Ovary (tissue), 9 donors: ENCODE results near the gene IL1RAP. TPM values are rescaled to one million over a fixed set of nuclear protein-coding genes. Genes with fewer than 3 reads are reported as not detected.

ENCODE experiments used
- DNase-seq, 5 donors: peaks; one replicate each; pipeline ENCODE4 v3.0.0-alpha.2; 2019 to 2020
- H3K27ac ChIP-seq, 2 donors: fragments of 200-600 bp; one replicate each; pipeline versions ENCODE4 v1.5.1 to v1.8.0; 2019 to 2022
- H3K27me3 ChIP-seq: fragments of 200-600 bp; one replicate; pipeline ENCODE4 v1.8.0; 2022
- H3K36me3 ChIP-seq: fragments of 200-600 bp; sonication (generic); one replicate; pipeline ENCODE4 v1.5.1; 2019
- H3K4me1 ChIP-seq: one replicate; pipeline ENCODE4 v1.8.1; 2013; ENCODE audit warnings: mild to moderate bottlenecking, moderate library complexity; ENCODE audit not compliant: insufficient read depth
- H3K4me3 ChIP-seq: fragments of 200-600 bp; sonication (generic); one replicate; pipeline ENCODE4 v1.5.1; 2017
- H3K9me3 ChIP-seq, 2 donors: fragments of 200-600 bp in 1 of 2; sonication (generic) in 1 of 2; one replicate each; pipeline versions ENCODE4 v1.5.1 to v1.8.1; 2013 to 2019; ENCODE audit warnings: mild to moderate bottlenecking in 1 of 2, moderate library complexity in 1 of 2
- CTCF ChIP-seq, 3 donors: fragments of 450-650 bp in 2 of 3; fragments of 200-600 bp in 1 of 3; IDR thresholded peaks; one replicate each; pipeline versions ENCODE4 v1.5.1 to v1.8.0; 2016 to 2022; ENCODE audit warnings: antibody characterized with exemption in 3 of 3, mild to moderate bottlenecking in 1 of 3
- EP300 ChIP-seq: sonication (generic); formaldehyde crosslinking; IDR thresholded peaks from one replicate; pipeline ENCODE4 v1.6.1; 2017; ENCODE audit warnings: antibody characterized with exemption
- POLR2A ChIP-seq: fragments of 450-650 bp; IDR thresholded peaks from one replicate; pipeline ENCODE4 v1.6.1; 2017; ENCODE audit warnings: antibody characterized with exemption, mild to moderate bottlenecking, moderate library complexity
- WGBS, 3 donors: extraction: QIAGEN DNeasy Blood & Tissue Kit in 1 of 3; methylation state at CpG; one replicate each; pipeline versions ENCODE4 v1.1.5 to v1.1.7; 2013 to 2017; 5-methylcytosine and 5-hydroxymethylcytosine counted together
- intact Hi-C, 4 donors: fragments of 100-400 bp; cut with DNase I; formaldehyde crosslinking; loops; one replicate each; pipeline versions ENCODE4 v1.11.0 to v1.15.1; 2022 to 2023
- polyA plus RNA-seq, 2 donors: library from polyadenylated mRNA; stranded (reverse); fragments of 200-250 nt in 1 of 2; fragments of 350-450 nt in 1 of 2; fragmentation: Illumina TruSeq in 1 of 2; extraction: RNeasy Lipid Tissue Mini Kit (QIAGEN cat#74804) in 1 of 2; gene quantifications; one replicate each; pipeline ENCODE4 v1.2.3, GENCODE V29; 2013 to 2014
- total RNA-seq, 7 donors: library from RNA; depleted of rRNA in 2 of 7; stranded (reverse); fragments of >200 nt in 2 of 7; fragmentation: NEBNext Ultra II Directional in 3 of 7; extraction: Animal tissue kit (Norgen Biotek cat#: 25700) in 3 of 7; gene quantifications; one replicate each; pipeline versions ENCODE4 v1.1.0 to v1.2.4, GENCODE V29; 2016 to 2023
- donor health status: DM: no; HTN: no; CAD: no; lungs with moderate emphysema.
- donor health status: DM: no; HTN: no; CAD: no.
- donor health status: Bipolar disorder and iron deficiency.
- donor health status: DM: yes; HTN: yes; CAD: no.
- donor health status: DM: no; HTN: no; CAD: no.
- donor health status: DM: yes; HTN: yes; CAD: no.

The IL1RAP gene
- total and polyA plus RNA-seq, 9 donors: 3.2 to 20.3 (median 7.8) TPM

- WGBS, 3 donors: 74 to 80% (median 74%) methylated on average over 6 of the region's 6 CpGs
- intact Hi-C loops: no loop called here
- no peaks in the 10 kb centered on the region for H3K4me1 ChIP-seq
- no peak overlapping the region for H3K4me3 ChIP-seq
- H3K27ac ChIP-seq: no peak overlapping the region
- H3K9me3 ChIP-seq: no peaks in the 10 kb centered on the region
- no peaks in the 10 kb centered on the region for H3K36me3 ChIP-seq
- no peak for TF ChIP-seq CTCF (IDR thresholded peaks at IDR 0.05)
- no peaks in the 10 kb centered on the region for H3K27me3 ChIP-seq
- DNase-seq: no peak
Observed at GRCh38 chr3:190585805-190586630, 72.1 kb downstream of the IL1RAP start.

GRCh38 chr3:190586631-190587011 lies 72.7 kb downstream of the IL1RAP start:
- no peak for TF ChIP-seq POLR2A
- TF ChIP-seq EP300: no peak
- no peak for TF ChIP-seq CTCF (IDR thresholded peaks at IDR 0.05)
- no peaks in the 10 kb centered on the region for H3K4me1 ChIP-seq
- no peak for DNase-seq
- H3K27me3 ChIP-seq: no peaks in the 10 kb centered on the region
- intact Hi-C loops: no loop called here
- H3K36me3 ChIP-seq: no peaks in the 10 kb centered on the region
- no peaks in the 10 kb centered on the region for H3K9me3 ChIP-seq
- no peak overlapping the region for H3K27ac ChIP-seq
- WGBS, 3 donors: 62 to 72% (median 65%) methylated on average over 4 of the region's 4 CpGs
- H3K4me3 ChIP-seq: no peak overlapping the region

- no peak for DNase-seq
- intact Hi-C loops: no loop called here
- Histone ChIP-seq H3K9me3 (no peaks in the 10 kb centered on the region), H3K4me1 (no peaks in the 10 kb centered on the region), H3K27me3 (no peaks in the 10 kb centered on the region), H3K36me3 (no peaks in the 10 kb centered on the region), H3K4me3 (no peak overlapping the region), H3K27ac (no peak overlapping the region)
- WGBS, 3 donors: 61 to 67% (median 61%) methylated on average over 2 of the region's 2 CpGs
- TF ChIP-seq POLR2A (no peak), CTCF (IDR thresholded peaks at IDR 0.05) (no peak), EP300 (no peak)
Observed at GRCh38 chr3:190588570-190588969, 74.7 kb downstream of the IL1RAP start.

GRCh38 chr3:190589326-190589725 lies 75.4 kb downstream of the IL1RAP start:
- Histone ChIP-seq H3K27me3 (no peaks in the 10 kb centered on the region), H3K36me3 (no peaks in the 10 kb centered on the region), H3K4me1 (no peaks in the 10 kb centered on the region), H3K9me3 (no peaks in the 10 kb centered on the region), H3K4me3 (no peak overlapping the region), H3K27ac (no peak overlapping the region)
- DNase-seq: no peak
- intact Hi-C loops: no loop called here
- TF ChIP-seq EP300: no peak
- TF ChIP-seq POLR2A: no peak
- no peak for TF ChIP-seq CTCF (IDR thresholded peaks at IDR 0.05)
- 83 to 95% (median 88%) methylated on average over 7 of the region's 7 CpGs for WGBS, 3 donors
